ENCODE results near the gene NCS1. TPM values are rescaled to one million over a fixed set of nuclear protein-coding genes. Genes with fewer than 3 reads are reported as not detected.

NCS1 gene
- total RNA-seq, 3 donors from 2014 or later: 23.8 to 27.5 (median 24.1) TPM

GRCh38 chr9:130234340-130235260, 62.4 kb downstream of the NCS1 start:
- peaks cover 5% of the 10 kb centered on the region for H3K4me1 Mint-ChIP-seq (ENCODE audit: low read depth)
- ATAC-seq (no peak), DNase-seq (no peak)
- peaks cover 3% of the 10 kb centered on the region for H3K36me3 Mint-ChIP-seq (ENCODE audit: insufficient read depth)
- no peak overlapping the region for H3K4me3 Mint-ChIP-seq
- H3K9me3 Mint-ChIP-seq: no peaks in the 10 kb centered on the region
- H3K27me3 Mint-ChIP-seq (ENCODE audit: low read depth): no peaks in the 10 kb centered on the region

DNA sequence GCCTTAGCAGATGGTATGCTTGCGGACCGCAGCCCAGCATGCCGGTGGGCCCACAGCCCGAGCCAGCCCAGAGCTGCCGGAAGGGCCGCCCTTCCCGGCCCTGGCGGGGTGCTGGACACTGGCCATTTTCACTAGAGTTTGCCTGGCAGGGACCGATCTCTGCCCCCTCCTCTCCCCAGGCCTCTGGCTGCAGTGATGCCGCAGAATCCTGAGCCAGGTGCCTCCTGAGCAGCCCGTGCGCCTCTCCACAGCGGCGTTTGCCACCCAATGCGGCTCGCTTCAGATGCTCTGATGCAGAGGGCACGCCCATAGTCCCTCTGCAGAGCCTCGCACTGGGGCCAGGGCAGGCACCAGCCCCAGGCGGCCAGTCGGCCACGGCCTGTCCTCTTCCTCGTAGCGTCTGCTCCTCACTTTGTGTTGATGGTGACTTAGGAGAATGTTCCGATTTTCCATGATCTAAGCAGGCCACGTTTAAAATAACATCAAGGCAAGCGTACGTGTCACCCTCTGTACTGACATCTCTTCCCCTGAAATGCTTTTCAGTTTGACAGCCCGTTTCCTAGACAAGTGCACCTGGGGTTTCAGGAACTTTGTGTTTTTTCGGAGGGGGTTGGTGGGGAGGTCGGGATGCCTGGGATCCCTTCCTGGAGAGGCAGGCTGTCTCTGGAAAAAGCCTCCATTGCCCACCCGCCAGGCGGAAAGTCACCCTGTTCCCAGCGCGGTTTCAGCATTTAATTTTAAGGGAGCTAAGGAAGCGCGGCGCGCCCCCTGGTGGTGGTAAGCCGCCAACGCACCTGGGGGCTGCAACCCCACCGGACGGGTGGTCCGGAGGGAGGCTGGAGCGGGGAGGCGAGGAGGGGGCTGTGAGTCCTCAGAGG, 63.6 kb downstream of the NCS1 start:
- peak; percentile 71 for DNase-seq
- Mint-ChIP-seq H3K27me3 (ENCODE audit: low read depth) (no peaks in the 10 kb centered on the region), H3K36me3 (ENCODE audit: insufficient read depth) (peaks cover 3% of the 10 kb centered on the region), H3K4me1 (ENCODE audit: low read depth) (peaks cover 17% of the 10 kb centered on the region), H3K9me3 (no peaks in the 10 kb centered on the region), H3K4me3 (no peak overlapping the region)
- no peak for ATAC-seq

- no peak for DNase-seq
- Mint-ChIP-seq H3K9me3 (no peaks in the 10 kb centered on the region), H3K36me3 (ENCODE audit: insufficient read depth) (peaks cover 3% of the 10 kb centered on the region), H3K27me3 (ENCODE audit: low read depth) (no peaks in the 10 kb centered on the region), H3K4me1 (ENCODE audit: low read depth) (peaks cover 20% of the 10 kb centered on the region), H3K4me3 (no peak overlapping the region)
- ATAC-seq: no peak
Measured at GRCh38 chr9:130236436-130236985, 64.3 kb downstream of the NCS1 start.

- no peak for ATAC-seq
- no peak for DNase-seq
- Mint-ChIP-seq H3K4me3 (no peak overlapping the region), H3K4me1 (ENCODE audit: low read depth) (peaks cover 20% of the 10 kb centered on the region), H3K9me3 (no peaks in the 10 kb centered on the region), H3K27me3 (ENCODE audit: low read depth) (no peaks in the 10 kb centered on the region), H3K36me3 (ENCODE audit: insufficient read depth) (peaks cover 3% of the 10 kb centered on the region)
Measured at GRCh38 chr9:130237076-130237475, 64.9 kb downstream of the NCS1 start.

DNA sequence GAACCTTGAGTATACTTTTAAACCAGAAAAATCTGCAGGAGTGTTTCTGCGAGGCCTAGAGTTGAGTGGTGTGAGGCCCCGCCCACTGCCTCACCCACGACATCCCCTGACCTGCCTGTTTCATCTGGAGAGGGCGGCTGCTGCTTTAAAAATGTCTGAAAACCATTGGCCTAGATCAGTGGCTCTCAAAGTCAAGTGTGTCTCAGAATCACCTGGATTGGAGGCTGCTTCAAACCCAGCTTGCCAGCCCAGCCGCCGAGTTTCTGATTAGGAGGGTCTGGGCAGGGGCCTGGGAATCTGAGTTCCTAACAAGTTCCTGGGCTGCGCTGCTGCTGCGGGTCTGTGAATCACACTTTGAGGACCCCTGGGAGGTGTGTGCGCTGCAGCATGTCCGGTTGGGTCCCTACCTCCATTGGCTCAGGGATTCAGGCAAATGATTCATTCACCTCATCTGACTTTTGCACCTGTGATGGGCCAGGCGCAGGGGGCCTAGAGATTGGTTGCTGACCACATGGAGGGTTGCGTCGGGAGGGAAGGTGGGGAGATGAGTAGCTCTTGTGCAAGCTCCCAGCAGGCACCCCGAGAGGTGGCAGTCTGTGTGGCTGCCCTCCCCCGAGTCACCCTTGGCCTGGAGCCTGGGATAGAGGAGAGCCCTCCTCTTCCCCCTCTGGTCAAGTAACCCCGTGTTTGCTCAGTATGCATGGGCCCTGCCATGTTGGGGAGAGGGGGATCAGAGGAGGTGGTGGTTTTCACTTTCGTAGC, 65.7 kb downstream of the NCS1 start:
- Mint-ChIP-seq H3K9me3 (no peaks in the 10 kb centered on the region), H3K27me3 (ENCODE audit: low read depth) (no peaks in the 10 kb centered on the region), H3K36me3 (ENCODE audit: insufficient read depth) (peaks cover 3% of the 10 kb centered on the region), H3K4me3 (no peak overlapping the region), H3K4me1 (ENCODE audit: low read depth) (peaks cover 23% of the 10 kb centered on the region)
- DNase-seq (no peak), ATAC-seq (no peak)

GRCh38 chr9:130239363-130239695, 67.1 kb downstream of the NCS1 start:
- H3K4me3 Mint-ChIP-seq: no peak overlapping the region
- ATAC-seq (peak in 1 of 2 donors; percentile 15), DNase-seq (no peak)
- H3K4me1 Mint-ChIP-seq (ENCODE audit: low read depth): peaks cover 29% of the 10 kb centered on the region
- H3K9me3 Mint-ChIP-seq: no peaks in the 10 kb centered on the region
- H3K27me3 Mint-ChIP-seq (ENCODE audit: low read depth): no peaks in the 10 kb centered on the region
- H3K36me3 Mint-ChIP-seq (ENCODE audit: insufficient read depth): no peaks in the 10 kb centered on the region

DNA sequence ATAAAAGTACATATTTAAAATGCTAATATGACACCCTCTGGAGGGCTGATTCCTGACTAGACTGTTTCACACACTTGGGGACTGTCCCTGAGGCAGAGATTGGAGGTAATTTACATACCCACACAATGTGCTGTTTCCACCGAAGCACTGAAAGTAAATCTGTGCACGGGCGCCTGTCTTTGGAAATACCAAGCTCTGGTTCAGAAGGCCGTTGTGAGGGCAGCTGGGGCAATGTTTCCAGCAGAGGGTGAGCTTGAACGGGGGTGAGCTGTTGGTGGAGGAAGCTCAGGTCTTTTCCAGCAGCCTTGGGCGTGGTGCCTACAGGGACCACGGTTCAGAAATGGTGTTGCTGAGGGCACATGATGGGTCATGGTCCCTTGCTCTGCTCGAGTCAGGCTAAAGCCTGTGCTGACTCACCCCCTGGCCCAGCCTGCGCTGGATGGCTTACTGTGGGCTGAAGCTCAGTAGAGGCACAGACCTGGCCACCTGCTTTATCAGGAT, 67.6 kb downstream of the NCS1 start:
- no peak overlapping the region for H3K4me3 Mint-ChIP-seq
- no peaks in the 10 kb centered on the region for H3K36me3 Mint-ChIP-seq (ENCODE audit: insufficient read depth)
- ATAC-seq (peak; percentile 83 to 86), DNase-seq (peak; percentile 29)
- no peaks in the 10 kb centered on the region for H3K27me3 Mint-ChIP-seq (ENCODE audit: low read depth)
- peaks cover 29% of the 10 kb centered on the region for H3K4me1 Mint-ChIP-seq (ENCODE audit: low read depth)
- no peaks in the 10 kb centered on the region for H3K9me3 Mint-ChIP-seq

GRCh38 chr9:130240410-130241197, 68.4 kb downstream of the NCS1 start:
- no peaks in the 10 kb centered on the region for H3K27me3 Mint-ChIP-seq (ENCODE audit: low read depth)
- ATAC-seq: peak; percentile 27 to 33

DNA sequence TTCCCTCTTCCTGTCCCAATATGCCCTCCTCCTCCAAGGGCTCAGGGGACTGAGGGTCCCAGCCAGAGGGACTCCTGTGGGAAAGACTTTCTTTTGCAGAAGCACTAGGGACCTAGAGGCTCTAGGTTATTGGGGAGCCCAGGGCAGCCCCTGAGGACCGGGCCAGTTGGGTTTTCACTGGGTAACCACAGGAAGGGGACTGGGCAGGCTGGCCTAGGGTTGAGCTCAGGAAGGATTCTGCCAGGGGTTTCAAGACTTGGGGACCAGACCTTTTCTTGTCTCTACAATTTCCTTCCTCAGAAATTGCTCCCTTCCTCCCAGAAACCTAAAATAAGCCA, 69.0 kb downstream of the NCS1 start:
- ATAC-seq: no peak
- H3K4me1 Mint-ChIP-seq (ENCODE audit: low read depth): peaks cover 25% of the 10 kb centered on the region
- H3K27me3 Mint-ChIP-seq (ENCODE audit: low read depth): no peaks in the 10 kb centered on the region
- no peak overlapping the region for H3K4me3 Mint-ChIP-seq
- H3K9me3 Mint-ChIP-seq: no peaks in the 10 kb centered on the region
- H3K36me3 Mint-ChIP-seq (ENCODE audit: insufficient read depth): no peaks in the 10 kb centered on the region
- DNase-seq: no peak

More at GRCh38 chr9:130240410-130241197, 68.4 kb downstream of the NCS1 start:
- no peak overlapping the region for H3K4me3 Mint-ChIP-seq
- H3K36me3 Mint-ChIP-seq (ENCODE audit: insufficient read depth): no peaks in the 10 kb centered on the region
- no peaks in the 10 kb centered on the region for H3K9me3 Mint-ChIP-seq
- peaks cover 29% of the 10 kb centered on the region for H3K4me1 Mint-ChIP-seq (ENCODE audit: low read depth)
- DNase-seq: no peak

GRCh38 chr9:130242270-130243014, 70.2 kb downstream of the NCS1 start:
- ATAC-seq (no peak), DNase-seq (no peak)
- Mint-ChIP-seq H3K36me3 (ENCODE audit: insufficient read depth) (no peaks in the 10 kb centered on the region), H3K4me1 (ENCODE audit: low read depth) (peaks cover 25% of the 10 kb centered on the region), H3K4me3 (peak overlapping the region; percentile 45), H3K27me3 (ENCODE audit: low read depth) (no peaks in the 10 kb centered on the region), H3K9me3 (no peaks in the 10 kb centered on the region)

DNA sequence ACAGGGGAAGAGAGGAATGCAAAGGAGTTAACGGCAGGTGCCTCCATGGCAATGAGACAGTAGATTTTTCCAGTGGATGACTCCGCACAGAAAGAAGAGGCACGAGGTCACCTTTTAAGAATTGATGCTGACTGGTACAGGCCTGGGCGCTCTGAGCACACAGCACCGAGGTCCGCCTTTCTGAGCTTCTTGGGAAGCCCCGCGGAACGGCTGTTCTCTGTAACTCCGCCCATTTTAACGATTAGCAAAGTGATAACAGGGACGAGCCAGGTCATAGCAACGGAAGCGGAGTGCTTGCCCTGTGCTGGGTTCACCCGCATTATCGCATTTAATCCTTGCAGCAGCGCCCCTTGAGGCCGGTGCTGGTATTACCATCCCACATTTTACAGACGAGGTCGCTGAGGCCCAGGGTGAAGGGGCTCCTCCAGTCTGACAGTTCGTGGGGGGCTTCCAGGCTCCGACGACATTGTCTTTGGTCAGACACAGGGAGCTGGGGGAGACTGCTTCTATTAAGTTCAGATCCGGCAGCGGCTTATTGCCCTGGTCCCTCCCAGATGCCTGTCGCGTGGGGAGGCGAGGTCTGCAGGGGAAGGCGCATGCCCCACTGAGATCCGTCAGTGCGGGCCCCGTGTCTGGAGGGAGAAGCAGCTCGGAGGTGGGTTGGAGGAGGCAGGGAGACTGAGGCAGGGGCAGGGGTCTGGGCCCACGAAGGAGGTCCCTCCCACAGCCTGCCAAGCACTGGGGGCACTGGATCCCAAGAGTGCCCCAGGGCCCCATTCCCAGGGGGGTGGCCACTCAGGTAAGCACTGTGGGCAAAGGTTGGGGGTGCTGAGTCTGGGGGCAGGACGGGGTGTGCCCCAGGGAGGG, 71.0 kb downstream of the NCS1 start:
- Mint-ChIP-seq H3K4me1 (ENCODE audit: low read depth) (peaks cover 25% of the 10 kb centered on the region), H3K27me3 (ENCODE audit: low read depth) (no peaks in the 10 kb centered on the region), H3K36me3 (ENCODE audit: insufficient read depth) (no peaks in the 10 kb centered on the region), H3K9me3 (no peaks in the 10 kb centered on the region), H3K4me3 (peak overlapping the region; percentile 45)
- peak; percentile 83 for DNase-seq
- ATAC-seq: peak; percentile 60 to 64

GRCh38 chr9:130243882-130244170, 71.6 kb downstream of the NCS1 start:
- H3K9me3 Mint-ChIP-seq: no peaks in the 10 kb centered on the region
- no peaks in the 10 kb centered on the region for H3K36me3 Mint-ChIP-seq (ENCODE audit: insufficient read depth)
- DNase-seq (no peak), ATAC-seq (no peak)
- H3K4me3 Mint-ChIP-seq: no peak overlapping the region
- H3K4me1 Mint-ChIP-seq (ENCODE audit: low read depth): peaks cover 25% of the 10 kb centered on the region
- H3K27me3 Mint-ChIP-seq (ENCODE audit: low read depth): no peaks in the 10 kb centered on the region
